Measurements from ENCODE around the gene TFEB.

DNA sequence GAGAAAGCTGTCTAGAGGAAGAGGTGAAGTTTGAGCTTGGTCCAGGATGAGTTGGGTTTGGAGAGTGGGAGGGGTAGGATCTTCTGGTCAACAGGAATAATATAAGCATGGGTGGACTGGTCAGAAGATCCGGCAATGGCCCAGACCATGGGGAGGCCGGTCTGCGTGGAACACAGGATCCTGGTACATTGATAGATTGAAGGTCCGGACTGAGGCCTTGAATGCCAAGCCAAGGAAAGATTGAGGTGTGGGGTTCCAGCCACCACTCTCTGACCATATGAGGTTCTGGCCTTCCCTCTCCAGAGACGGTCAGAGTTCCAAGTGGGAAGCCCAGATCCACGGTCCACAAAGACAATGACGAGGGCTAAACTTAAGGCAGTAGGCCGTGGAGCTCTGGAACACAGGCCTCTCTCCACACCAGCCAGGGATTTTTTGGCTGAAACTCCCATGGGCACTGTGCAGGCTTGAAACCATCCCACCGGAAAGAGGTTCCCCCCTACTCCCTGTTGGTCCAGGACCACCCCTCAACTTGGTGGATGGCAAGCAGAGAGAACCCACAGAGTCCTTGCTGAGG lies 94.0 kb downstream of the TFEB start:
- no peak for TF ChIP-seq POLR2A (IDR thresholded peaks at IDR 0.05)
- TF ChIP-seq, protein P1, sequence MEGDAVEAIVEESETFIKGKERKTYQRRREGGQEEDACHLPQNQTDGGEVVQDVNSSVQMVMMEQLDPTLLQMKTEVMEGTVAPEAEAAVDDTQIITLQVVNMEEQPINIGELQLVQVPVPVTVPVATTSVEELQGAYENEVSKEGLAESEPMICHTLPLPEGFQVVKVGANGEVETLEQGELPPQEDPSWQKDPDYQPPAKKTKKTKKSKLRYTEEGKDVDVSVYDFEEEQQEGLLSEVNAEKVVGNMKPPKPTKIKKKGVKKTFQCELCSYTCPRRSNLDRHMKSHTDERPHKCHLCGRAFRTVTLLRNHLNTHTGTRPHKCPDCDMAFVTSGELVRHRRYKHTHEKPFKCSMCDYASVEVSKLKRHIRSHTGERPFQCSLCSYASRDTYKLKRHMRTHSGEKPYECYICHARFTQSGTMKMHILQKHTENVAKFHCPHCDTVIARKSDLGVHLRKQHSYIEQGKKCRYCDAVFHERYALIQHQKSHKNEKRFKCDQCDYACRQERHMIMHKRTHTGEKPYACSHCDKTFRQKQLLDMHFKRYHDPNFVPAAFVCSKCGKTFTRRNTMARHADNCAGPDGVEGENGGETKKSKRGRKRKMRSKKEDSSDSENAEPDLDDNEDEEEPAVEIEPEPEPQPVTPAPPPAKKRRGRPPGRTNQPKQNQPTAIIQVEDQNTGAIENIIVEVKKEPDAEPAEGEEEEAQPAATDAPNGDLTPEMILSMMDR (IDR thresholded peaks at IDR 0.05): no peak

Measured in Peyer's patch (tissue), 4 donors.